ENCODE measurements around the gene SPANXA1. TPM values are rescaled to one million over a fixed set of nuclear protein-coding genes. Genes with fewer than 3 reads are reported as not detected.
"Not testable (repeated sequence)": the region's sequence is repeated elsewhere in the genome, so short reads cannot be mapped to it uniquely, and the experiment has no call there.

SPANXA1 gene, protein sequence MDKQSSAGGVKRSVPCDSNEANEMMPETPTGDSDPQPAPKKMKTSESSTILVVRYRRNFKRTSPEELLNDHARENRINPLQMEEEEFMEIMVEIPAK
- total RNA-seq: not detected

DNA sequence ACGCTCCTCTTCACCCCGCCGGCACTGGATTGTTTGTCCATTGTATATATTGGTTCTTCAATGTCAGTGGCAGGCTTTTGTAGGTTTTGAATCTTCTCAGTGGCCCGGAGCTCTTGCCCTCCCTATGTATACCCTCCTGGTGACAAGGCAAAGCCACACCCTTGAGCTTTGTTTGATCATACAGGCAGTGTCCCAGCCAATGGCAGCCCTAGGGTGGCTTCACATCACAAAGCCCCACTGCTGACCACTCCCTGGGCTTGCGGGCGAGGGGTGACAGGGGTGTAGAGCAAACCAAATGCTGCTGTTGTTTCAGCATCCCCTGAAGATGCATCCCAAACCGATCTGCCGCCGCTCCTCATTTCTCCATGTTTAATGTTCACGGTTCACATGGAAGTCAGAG lies at the start of gene SPANXA1:
Gene SPANXA1 (minus strand): TSS at position 101 of the 400 bp plus-strand sequence. CDS start 60 bp downstream, at position 41.
- H3K27ac ChIP-seq; ATAC-seq; DNase-seq; in situ Hi-C loops (cut with MboI; ENCODE audit: low sequenced_read_pairs in 4 of 4); H3K4me1 ChIP-seq; intact Hi-C loops (cut with DNase I; ENCODE audit: low total_unique reads); H3K4me3 ChIP-seq; H3K36me3 ChIP-seq; H3K9me3 ChIP-seq; H3K27me3 ChIP-seq: not testable (repeated sequence)

DNA sequence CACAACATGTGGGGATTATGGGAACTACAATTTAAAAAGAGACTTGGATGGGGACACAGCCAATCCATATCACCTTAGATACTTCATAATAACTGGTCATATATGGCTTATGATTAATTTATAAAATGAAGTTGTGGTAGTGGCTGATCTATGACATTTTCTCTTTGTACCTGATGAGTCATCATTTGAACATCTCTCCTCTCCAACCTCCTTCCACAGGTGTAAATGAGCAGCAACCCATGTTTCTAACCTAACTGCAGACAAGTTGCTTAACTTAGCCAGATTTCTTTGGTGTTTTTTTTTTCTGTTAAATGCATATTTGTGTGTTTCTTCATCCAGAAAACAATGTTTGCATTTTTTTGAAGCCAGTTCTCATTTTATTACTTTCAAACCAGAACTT lies 47.6 kb upstream of the SPANXA1 start:
- no peaks in the 10 kb centered on the region for H3K9me3 ChIP-seq
- no peak overlapping the region for H3K27ac ChIP-seq
- H3K4me3 ChIP-seq: no peak overlapping the region
- H3K36me3 ChIP-seq: no peaks in the 10 kb centered on the region
- H3K27me3 ChIP-seq: no peaks in the 10 kb centered on the region
- DNase-seq (no peak), ATAC-seq (no peak)
- intact Hi-C loops (cut with DNase I; ENCODE audit: low total_unique reads) (no loop called here), in situ Hi-C loops (cut with MboI; ENCODE audit: low sequenced_read_pairs in 4 of 4) (no loop called here)
- no peaks in the 10 kb centered on the region for H3K4me1 ChIP-seq
- TF ChIP-seq POLR2A (IDR thresholded peaks at IDR 0.05): no peak
- TF ChIP-seq, protein P1, sequence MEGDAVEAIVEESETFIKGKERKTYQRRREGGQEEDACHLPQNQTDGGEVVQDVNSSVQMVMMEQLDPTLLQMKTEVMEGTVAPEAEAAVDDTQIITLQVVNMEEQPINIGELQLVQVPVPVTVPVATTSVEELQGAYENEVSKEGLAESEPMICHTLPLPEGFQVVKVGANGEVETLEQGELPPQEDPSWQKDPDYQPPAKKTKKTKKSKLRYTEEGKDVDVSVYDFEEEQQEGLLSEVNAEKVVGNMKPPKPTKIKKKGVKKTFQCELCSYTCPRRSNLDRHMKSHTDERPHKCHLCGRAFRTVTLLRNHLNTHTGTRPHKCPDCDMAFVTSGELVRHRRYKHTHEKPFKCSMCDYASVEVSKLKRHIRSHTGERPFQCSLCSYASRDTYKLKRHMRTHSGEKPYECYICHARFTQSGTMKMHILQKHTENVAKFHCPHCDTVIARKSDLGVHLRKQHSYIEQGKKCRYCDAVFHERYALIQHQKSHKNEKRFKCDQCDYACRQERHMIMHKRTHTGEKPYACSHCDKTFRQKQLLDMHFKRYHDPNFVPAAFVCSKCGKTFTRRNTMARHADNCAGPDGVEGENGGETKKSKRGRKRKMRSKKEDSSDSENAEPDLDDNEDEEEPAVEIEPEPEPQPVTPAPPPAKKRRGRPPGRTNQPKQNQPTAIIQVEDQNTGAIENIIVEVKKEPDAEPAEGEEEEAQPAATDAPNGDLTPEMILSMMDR (IDR thresholded peaks at IDR 0.05 in 4 of 5, conservative IDR thresholded peaks at IDR 0.05 in 1 of 5): no peak

DNA sequence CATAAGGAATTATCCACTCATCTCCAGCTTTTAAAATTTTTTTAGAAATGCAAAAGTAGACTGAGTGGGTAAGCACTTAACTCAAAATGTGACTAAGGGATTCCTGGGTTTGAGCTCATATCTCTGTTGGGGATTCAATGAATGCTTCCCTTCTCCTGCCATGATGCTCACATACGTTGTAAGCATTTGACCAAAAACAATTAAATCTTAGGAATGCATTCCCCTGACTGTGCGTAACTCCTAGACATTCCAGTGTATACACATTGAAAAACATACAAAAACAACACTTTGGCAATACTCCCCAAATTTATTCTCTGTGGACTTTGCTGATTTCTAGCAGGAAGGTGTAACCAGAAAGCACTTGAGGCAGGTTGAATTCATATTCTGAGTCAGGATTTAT lies 34.8 kb upstream of the SPANXA1 start:
- Histone ChIP-seq H3K27ac (no peak overlapping the region), H3K4me1 (no peaks in the 10 kb centered on the region), H3K27me3 (no peaks in the 10 kb centered on the region), H3K4me3 (no peak overlapping the region), H3K9me3 (no peaks in the 10 kb centered on the region), H3K36me3 (no peaks in the 10 kb centered on the region)
- TF ChIP-seq, protein P1 (IDR thresholded peaks at IDR 0.05 in 4 of 5, conservative IDR thresholded peaks at IDR 0.05 in 1 of 5): no peak
- TF ChIP-seq POLR2A (IDR thresholded peaks at IDR 0.05): no peak
- intact Hi-C loops (cut with DNase I; ENCODE audit: low total_unique reads): no loop called here
- DNase-seq (no peak), ATAC-seq (no peak)
- in situ Hi-C loops (cut with MboI; ENCODE audit: low sequenced_read_pairs in 4 of 4): no loop called here

DNA sequence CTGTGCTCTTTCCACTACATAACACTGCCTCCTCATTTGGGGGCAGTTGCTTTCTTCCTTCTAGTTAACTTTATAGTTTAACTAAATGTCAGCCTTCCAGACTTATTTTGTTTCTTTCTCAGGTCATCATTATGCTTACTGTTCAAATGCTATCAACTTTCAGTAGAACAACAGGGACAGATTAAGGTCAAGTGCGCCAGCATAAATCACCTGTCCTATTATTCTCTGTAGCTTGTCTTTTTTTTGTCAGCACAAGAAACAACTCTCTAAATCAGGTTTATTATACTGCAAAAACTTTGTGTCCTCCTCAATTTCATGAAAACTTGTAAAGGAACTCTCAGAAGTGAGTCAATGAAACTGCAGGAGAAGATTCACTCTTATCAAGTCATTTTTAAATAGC lies 24.6 kb upstream of the SPANXA1 start:
- no peak for DNase-seq

DNA sequence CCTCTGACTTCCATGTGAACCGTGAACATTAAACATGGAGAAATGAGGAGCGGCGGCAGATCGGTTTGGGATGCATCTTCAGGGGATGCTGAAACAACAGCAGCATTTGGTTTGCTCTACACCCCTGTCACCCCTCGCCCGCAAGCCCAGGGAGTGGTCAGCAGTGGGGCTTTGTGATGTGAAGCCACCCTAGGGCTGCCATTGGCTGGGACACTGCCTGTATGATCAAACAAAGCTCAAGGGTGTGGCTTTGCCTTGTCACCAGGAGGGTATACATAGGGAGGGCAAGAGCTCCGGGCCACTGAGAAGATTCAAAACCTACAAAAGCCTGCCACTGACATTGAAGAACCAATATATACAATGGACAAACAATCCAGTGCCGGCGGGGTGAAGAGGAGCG lies 4.9 kb upstream of the SPANXA1 start, which contains the start of gene SPANXA2:
Gene SPANXA2 (plus strand): TSS at position 301 of the 400 bp plus-strand sequence. CDS start 60 bp downstream, at position 361.
- intact Hi-C loops (cut with DNase I; ENCODE audit: low total_unique reads); H3K9me3 ChIP-seq; H3K27me3 ChIP-seq; H3K27ac ChIP-seq; H3K36me3 ChIP-seq; ATAC-seq; DNase-seq; H3K4me3 ChIP-seq; in situ Hi-C loops (cut with MboI; ENCODE audit: low sequenced_read_pairs in 4 of 4); H3K4me1 ChIP-seq: not testable (repeated sequence)

More for the DNA sequence above, 24.6 kb upstream of the SPANXA1 start:
- in situ Hi-C loops (cut with MboI; ENCODE audit: low sequenced_read_pairs in 4 of 4): no loop called here
- Histone ChIP-seq H3K36me3 (no peaks in the 10 kb centered on the region), H3K4me3 (no peak overlapping the region), H3K4me1 (no peaks in the 10 kb centered on the region), H3K27me3 (no peaks in the 10 kb centered on the region), H3K27ac (no peak overlapping the region), H3K9me3 (no peaks in the 10 kb centered on the region)
- TF ChIP-seq POLR2A (IDR thresholded peaks at IDR 0.05): no peak
- TF ChIP-seq, protein P1 (IDR thresholded peaks at IDR 0.05 in 4 of 5, conservative IDR thresholded peaks at IDR 0.05 in 1 of 5): no peak
- ATAC-seq: no peak
- intact Hi-C loops (cut with DNase I; ENCODE audit: low total_unique reads): no loop called here

DNA sequence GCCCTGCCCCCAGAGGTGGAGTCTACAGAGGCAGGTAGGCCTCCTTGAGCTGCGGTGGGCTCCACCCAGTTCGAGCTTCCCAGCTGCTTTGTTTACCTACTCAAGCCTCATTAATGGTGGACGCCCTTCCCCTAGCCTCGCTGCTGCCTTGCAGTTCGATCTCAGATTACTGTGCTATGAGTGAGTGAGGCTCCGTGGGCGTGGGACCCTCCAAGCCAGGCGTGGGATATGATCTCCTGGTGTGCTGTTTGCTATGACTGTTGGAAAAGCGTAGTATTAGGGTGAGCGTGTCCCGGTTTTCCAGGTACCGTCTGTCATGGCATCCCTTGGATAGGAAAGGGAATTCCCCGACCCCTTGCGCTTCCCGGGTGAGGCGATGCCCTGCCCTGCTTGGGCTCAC lies 42.0 kb downstream of the SPANXA1 start:
- H3K27ac ChIP-seq; H3K27me3 ChIP-seq; DNase-seq; ATAC-seq; intact Hi-C loops (cut with DNase I; ENCODE audit: low total_unique reads); H3K36me3 ChIP-seq; H3K4me3 ChIP-seq; in situ Hi-C loops (cut with MboI; ENCODE audit: low sequenced_read_pairs in 4 of 4); H3K4me1 ChIP-seq; H3K9me3 ChIP-seq: not testable (repeated sequence)

Other genes starting within 250 kb of the SPANXA1 start
- gene SPANXA2, start 5.0 kb upstream of the SPANXA1 start, total RNA-seq: not detected
- not detected for gene SPANXD, start 114.0 kb upstream of the SPANXA1 start, total RNA-seq